CD4-positive, alpha-beta T cell treated with Interferon gamma for 1 hour (primary cell): ENCODE measurements around the gene TRIM75.
"Not testable (repeated sequence)": the region's sequence is repeated elsewhere in the genome, so short reads cannot be mapped to it uniquely, and the experiment has no call there.

Source experiments
- DNase-seq: peaks from one replicate; pipeline ENCODE4 v3.0.0-alpha.2; 2020

Gene TRIM75

GRCh38 chr4:165053645-165054044 lies at the start of gene TRIM75:
TSS of gene TRIM75 (plus strand) at chr4:165053866. CDS start at chr4:165059148, 5,282 bp downstream.
- no peak for DNase-seq

DNA sequence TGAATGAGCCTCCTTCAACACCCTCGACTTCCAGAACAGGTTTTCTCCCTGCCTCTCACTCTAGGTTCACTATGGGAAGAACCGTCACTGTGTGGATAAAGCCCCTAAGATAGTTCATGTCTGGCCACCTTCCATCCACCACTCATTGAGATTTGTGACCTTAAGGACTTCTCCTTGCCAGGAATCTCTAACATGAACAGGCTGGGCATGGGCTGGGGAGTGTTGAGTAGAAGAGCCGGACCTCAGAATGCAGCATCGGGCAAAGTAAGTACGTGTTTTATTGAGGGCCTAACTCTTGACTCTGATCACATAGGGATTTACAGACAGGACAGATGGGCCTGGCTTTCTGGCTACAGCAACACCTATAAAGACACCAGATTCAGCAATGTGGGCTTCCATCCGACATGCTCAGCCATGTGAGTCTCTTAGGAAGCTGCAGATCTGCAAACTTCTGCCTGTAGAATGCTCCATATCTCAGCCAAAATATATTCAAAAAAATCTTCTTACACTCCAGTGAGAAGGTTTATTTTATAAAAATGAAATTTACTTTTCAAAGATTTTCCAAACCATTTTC lies 48.2 kb upstream of the TRIM75 start:
- no peak for DNase-seq

DNA sequence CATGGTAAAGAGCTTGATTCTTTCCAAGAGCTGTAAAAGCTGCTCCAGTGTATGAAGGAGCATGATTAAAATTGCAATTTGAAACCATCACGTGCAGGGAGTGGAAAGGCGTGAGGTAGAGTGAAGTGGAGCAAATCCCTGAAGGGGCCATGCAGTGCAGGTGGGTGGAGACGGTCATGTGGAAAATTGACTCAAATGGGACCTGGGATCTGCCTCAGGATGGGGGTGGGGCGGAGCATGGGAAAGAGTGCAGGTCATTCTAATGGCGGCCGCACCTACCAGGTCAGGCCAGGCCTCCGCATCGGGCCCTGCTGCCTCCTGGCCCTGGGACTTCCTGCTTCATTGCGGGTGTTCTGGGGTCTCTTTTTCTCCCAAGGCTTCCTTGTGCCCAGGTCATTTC lies 47.2 kb upstream of the TRIM75 start:
- no peak for DNase-seq

DNA sequence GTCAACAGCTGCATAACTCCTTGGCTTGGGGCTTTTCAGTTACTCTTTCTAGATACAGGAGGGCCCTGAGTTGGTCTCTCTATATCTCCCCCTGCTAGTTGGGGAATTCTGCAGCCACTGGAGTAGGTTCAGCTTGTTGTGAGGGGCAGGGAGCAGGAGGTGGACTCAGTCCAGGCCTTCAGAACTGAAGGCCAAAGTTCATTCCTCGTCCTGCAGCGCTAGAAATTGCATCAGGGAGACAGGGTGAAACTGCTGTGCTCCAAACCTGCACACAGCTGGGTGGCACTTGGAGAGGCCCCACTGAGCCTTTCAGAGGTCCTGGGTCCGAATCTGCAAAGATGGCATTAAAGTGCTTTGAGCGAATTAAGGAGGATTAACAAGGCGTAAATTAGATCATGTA lies 46.8 kb upstream of the TRIM75 start:
- DNase-seq, result no peak

DNA sequence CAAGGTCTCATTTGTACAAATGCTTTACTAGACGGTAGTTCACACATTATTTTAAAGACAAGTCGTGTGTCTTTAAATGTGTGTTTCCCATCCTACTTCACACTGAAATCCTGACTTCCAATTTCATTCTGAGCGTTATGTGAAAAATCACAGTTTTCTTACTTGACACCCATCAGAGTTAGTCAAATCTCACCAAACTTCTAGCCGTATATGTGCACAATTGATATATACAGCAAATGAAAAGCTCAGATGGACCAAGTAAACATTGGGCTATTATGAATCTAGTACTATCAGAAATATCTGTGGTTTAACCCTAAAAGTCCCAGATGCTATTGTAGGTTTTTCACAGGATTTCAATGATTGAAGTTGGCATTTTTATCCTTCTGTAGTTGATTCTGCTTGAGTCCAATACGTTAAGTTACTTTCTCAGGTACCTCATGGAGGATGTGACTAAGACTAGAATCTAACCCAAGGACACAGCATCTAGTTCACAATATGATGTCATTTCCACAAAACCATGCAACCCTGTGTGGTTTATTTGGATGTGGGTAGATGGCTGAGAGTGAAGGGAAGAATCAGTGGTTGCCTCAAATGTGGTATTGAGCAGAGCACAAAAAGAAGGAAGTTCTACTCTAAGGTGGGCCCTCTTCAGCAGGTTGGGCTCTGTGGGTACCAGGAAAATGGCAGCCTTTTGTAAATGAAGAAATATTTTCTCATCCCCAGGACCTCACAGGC lies 44.0 kb upstream of the TRIM75 start:
- no peak for DNase-seq

GRCh38 chr4:165010487-165010886 lies 43.2 kb upstream of the TRIM75 start:
- DNase-seq, result no peak

- DNase-seq, result no peak
These were observed 42.7 kb upstream of the TRIM75 start for GRCh38 chr4:165010991-165011390.

- DNase-seq, result no peak
These were observed 42.3 kb upstream of the TRIM75 start for GRCh38 chr4:165011403-165011802.

GRCh38 chr4:165013691-165014090 lies 40.0 kb upstream of the TRIM75 start:
- DNase-seq, result no peak

DNA sequence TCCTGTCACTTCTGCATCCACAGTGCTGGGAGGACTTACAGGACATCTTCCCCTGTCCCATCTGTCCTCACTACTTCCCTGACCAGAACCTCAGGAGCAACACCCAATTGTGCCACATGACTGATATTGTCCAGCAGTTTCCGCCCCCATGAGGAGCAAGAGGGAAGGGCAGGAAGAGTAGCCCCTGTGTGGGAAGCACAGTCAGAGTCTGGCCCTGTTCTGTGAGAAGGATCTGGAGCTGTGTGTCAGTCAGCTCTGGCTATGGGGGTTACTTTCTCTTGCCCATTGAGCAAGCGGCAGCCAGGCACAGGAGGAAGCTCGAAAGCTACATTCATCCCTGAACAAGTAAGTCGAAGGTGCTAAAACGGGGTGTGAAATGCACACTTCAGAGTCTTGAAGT lies 36.7 kb upstream of the TRIM75 start:
- DNase-seq, result no peak

DNA sequence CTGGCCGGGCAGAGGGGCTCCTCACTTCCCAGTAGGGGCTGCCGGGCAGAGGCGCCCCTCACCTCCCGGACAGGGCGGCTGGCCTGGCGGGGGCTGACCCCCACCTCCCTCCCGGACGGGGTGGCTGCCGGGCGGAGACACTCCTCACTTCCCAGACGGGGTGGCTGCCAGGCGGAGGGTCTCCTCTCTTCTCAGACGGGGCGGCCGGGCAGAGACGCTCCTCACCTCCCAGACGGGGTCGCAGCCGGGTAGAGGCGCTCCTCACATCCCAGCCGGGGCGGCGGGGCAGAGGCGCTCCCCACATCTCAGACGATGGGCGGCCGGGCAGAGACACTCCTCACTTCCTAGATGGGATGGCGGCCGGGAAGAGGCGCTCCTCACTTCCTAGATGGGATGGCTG lies 33.7 kb upstream of the TRIM75 start:
- not testable (repeated sequence) for DNase-seq

DNA sequence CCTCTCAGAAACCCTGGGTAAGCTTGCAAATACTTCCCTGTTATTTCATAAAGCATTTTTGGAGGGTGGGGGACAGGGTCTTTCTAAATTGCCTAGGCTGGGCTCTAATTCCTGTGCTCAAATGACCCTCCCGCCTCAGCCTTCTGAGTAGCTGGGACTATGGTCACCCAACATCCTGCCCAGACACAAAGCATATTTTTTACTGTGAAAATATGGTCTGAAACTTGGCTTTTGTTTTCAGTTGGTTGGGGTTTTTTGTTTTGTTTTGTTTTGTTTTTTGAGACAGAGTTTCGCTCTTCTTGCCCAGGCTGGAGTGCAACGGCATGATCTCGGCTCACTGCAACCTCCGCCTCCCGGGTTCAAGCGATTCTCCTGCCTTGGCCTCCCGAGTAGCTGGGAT lies 27.9 kb upstream of the TRIM75 start:
- not testable (repeated sequence) for DNase-seq

DNA sequence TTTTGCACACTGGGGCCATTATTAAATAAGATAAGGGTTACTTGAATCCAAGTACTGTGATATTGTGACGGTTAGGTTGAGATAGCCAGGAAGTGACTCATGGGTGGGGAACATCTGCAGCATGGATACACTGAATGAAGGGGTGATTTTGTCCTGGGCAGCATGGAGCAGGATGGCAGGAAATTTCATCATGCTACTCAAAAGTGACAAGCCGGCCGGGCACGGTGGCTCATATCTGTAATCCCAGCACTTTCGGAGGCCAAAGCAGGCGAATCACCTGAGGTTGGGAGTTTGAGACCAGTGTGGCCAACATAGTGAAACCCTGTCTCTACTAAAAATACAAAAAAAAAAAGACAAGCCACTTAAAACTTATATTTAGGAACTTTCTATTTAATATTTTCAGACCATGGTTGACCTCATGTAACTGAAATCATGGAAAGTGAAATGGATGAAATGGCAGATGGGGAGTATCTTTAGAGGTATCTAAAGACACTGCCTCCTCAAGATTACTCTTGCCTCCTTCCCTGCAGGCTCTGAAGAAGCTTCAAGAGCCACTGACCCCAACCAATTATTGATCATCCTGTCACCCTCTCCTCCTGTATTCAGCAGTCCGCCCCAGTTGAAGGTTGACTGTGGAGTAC lies 25.8 kb upstream of the TRIM75 start:
- no peak for DNase-seq

DNA sequence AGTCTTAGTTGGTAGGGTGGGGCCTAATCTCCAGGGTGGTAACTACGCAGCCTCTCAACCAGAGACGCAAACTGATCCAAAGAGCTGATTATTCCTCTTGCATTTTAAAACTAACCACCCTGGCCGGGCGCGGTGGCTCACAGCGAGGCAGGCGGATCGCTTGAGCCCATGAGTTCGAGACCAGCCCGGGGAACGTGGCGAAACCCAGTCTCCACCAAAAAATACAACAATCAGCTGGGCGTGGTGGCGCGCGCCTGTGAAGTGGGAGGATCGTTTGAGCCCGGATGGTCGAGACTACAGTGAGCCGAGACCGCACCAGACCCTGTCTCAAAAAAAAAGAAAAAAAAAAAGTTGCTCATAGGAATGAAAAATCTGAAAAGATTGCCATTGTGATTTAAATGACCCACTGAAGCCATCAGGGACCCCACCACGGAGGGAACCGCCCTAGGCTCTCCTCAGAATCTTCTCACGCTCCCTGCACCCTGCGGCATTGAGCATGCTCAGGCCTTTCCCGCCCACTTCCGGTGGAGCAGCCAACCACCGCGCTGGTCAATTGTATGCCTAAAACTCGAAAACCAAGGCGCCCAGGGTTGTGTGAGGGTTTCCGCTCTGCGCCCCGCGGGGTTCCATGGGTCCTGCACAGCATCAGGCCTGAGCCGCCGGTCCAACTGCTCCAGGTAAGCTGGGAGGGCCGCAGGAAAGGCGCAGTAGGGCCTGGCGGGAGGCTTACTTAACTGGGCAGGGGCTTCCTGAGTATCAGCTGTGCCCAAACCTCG lies 22.0 kb upstream of the TRIM75 start, which contains the start of gene TRIM60:
Gene TRIM60 (plus strand): TSS at position 564 of the 776 bp plus-strand sequence. CDS start 8,074 bp downstream, outside the sequence.
- no peak for DNase-seq

- DNase-seq, result no peak
These were observed 5.5 kb upstream of the TRIM75 start for GRCh38 chr4:165048170-165048569.

GRCh38 chr4:165052627-165053026 lies 1.0 kb upstream of the TRIM75 start:
- no peak for DNase-seq

DNA sequence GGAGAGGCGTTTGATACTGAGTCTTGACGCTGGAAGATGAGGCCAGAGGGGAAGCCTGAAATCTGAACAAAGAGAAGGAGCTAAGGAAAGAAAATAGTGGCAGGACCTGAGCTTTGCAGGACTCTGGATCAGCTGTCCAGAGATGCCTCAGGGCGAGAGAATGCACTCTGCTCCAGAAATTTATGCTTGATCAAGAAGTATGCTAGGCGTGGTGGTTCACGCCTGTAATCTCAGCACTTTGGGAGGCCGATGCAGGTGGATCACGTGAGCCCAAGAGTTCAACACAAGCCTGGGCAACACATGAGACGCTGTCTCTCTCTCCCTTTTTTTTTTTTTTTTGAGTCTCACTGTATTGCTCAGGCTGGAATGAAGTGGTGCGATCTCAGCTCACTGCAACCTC lies 1.9 kb downstream of the TRIM75 start:
- DNase-seq, result no peak

DNA sequence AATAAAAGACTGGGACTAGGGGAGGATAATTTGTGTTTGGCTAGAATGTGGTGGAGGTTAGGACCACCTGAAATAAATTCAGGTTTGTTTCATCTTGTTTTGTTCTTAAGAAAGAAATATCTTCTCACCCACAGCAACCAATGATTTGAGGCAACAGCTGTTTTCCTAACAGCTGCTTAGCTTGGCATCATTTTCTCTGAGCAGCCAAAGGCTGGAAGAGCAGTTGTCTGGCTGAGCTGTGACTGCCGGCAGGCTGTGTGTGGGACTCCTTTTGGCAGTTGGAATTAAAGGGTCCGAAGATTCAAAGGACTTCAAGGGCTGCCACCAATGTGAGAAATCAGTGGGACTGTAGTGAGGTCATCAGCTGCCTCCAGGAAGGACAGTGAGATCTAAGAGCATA lies 5.0 kb downstream of the TRIM75 start:
- no peak for DNase-seq

GRCh38 chr4:165059386-165059785 lies 5.7 kb downstream of the TRIM75 start:
- DNase-seq, result no peak

DNA sequence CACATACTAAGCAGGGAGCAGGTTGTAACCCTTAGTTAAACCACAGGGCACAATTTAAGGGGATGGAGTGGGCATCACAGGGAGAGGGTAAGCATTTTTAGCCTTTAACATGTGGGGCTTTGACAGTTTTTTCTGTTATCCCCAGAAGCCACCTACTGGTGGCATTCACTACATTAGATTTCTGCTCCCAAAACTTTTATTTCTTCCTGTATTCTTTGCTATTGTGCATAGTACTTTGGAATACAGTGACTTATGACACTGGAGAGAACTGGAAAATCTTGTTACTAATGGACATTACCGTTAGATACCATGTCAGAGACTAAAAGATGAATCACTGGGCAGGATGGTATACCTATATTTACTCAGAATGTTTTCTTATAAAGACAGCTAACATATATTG lies 7.3 kb downstream of the TRIM75 start:
- DNase-seq, result no peak

- no peak for DNase-seq
These were observed 16.9 kb downstream of the TRIM75 start for GRCh38 chr4:165070560-165070959.

GRCh38 chr4:165073346-165073745 lies 19.7 kb downstream of the TRIM75 start:
- DNase-seq, result not testable (repeated sequence)

GRCh38 chr4:165077034-165077578 lies 23.4 kb downstream of the TRIM75 start:
- DNase-seq, result no peak
